Mesenchymal stem cell (in vitro differentiated cells and primary cell): Measurements from ENCODE around the gene ARHGAP42.
A peak's percentile ranks its signal among the peaks of the same experiment; 100 is the strongest.
"Not testable (repeated sequence)": the region's sequence is repeated elsewhere in the genome, so short reads cannot be mapped to it uniquely, and the experiment has no call there.

Experiments used
- DNase-seq: peaks from one replicate; pipeline ENCODE4 v3.0.0-alpha.2; 2013
- H2AFZ ChIP-seq: one replicate; pipeline ENCODE4 v1.6.1; 2013; ENCODE audit warnings: low read depth, mild to moderate bottlenecking, control low read depth, inconsistent platforms, low read length, moderate library complexity
- H2AK5ac ChIP-seq: 2 replicates; pipeline ENCODE4 v1.6.1; 2013; ENCODE audit warnings: low read length, moderate library complexity, mild to moderate bottlenecking, inconsistent platforms; ENCODE audit not compliant: severe bottlenecking
- H2BK120ac ChIP-seq: one replicate; pipeline ENCODE4 v1.6.1; 2013; ENCODE audit warnings: low read depth, mild to moderate bottlenecking, inconsistent platforms, low read length, moderate library complexity
- H2BK12ac ChIP-seq, 2 experiments: one replicate each; pipeline ENCODE4 v1.6.1; 2013; ENCODE audit warnings: inconsistent platforms in 2 of 2, low read length in 2 of 2, mild to moderate bottlenecking in 2 of 2, moderate library complexity in 2 of 2, control low read depth in 1 of 2
- H2BK15ac ChIP-seq: one replicate; pipeline ENCODE4 v1.6.1; 2013; ENCODE audit warnings: mild to moderate bottlenecking, low read depth, inconsistent platforms; ENCODE audit not compliant: poor library complexity, severe bottlenecking
- H2BK5ac ChIP-seq: 2 replicates; pipeline ENCODE4 v1.6.1; 2013; ENCODE audit warnings: low read depth, mild to moderate bottlenecking, low read length, control low read depth, inconsistent platforms; ENCODE audit not compliant: poor library complexity, severe bottlenecking
- H3K14ac ChIP-seq, 2 experiments: one replicate each; pipeline ENCODE4 v1.6.1; 2013; ENCODE audit warnings: inconsistent platforms in 2 of 2, low read length in 2 of 2, control low read depth in 1 of 2, mild to moderate bottlenecking in 1 of 2, moderate library complexity in 1 of 2
- H3K18ac ChIP-seq, 2 experiments: one replicate each; pipeline ENCODE4 v1.6.1; 2013; ENCODE audit warnings: inconsistent platforms in 2 of 2, low read length in 2 of 2, control low read depth in 1 of 2, low read depth in 1 of 2, mild to moderate bottlenecking in 1 of 2
- H3K23ac ChIP-seq, 2 experiments: one replicate each; pipeline ENCODE4 v1.6.1; 2013; ENCODE audit warnings: inconsistent platforms in 2 of 2, low read length in 2 of 2, mild to moderate bottlenecking in 2 of 2, moderate library complexity in 2 of 2, control low read depth in 1 of 2
- H3K27ac ChIP-seq: 2 replicates; pipeline ENCODE4 v1.5.1; 2013; ENCODE audit warnings: mild to moderate bottlenecking, moderate library complexity, low read length, control low read depth, inconsistent platforms; ENCODE audit not compliant: poor library complexity, severe bottlenecking
- H3K27me3 ChIP-seq, 2 experiments: 2 replicates each; pipeline versions ENCODE4 v1.6.1 to v1.7.0; 2013; ENCODE audit warnings: low read length in 2 of 2, mild to moderate bottlenecking in 2 of 2, moderate library complexity in 2 of 2, control low read depth in 1 of 2, inconsistent platforms in 1 of 2; ENCODE audit not compliant: control insufficient read depth in 1 of 2, insufficient read depth in 1 of 2
- H3K36me3 ChIP-seq, 2 experiments: 2 replicates each; pipeline versions ENCODE4 v1.6.1 to v1.7.0; 2013; ENCODE audit warnings: low read length in 2 of 2, control low read depth in 1 of 2, inconsistent platforms in 1 of 2, low read depth in 1 of 2, mild to moderate bottlenecking in 1 of 2; ENCODE audit not compliant: insufficient read depth in 2 of 2, control insufficient read depth in 1 of 2
- H3K4ac ChIP-seq, 2 experiments: one replicate each; pipeline ENCODE4 v1.6.1; 2013; ENCODE audit warnings: inconsistent platforms in 2 of 2, low read length in 2 of 2, mild to moderate bottlenecking in 2 of 2, moderate library complexity in 2 of 2, control low read depth in 1 of 2, low read depth in 1 of 2
- H3K4me1 ChIP-seq: 2 replicates; pipeline ENCODE4 v1.6.1; 2013; ENCODE audit warnings: low read depth, low read length, control low read depth; ENCODE audit not compliant: control insufficient read depth, insufficient read depth
- H3K4me2 ChIP-seq: 2 replicates; pipeline ENCODE4 v1.6.1; 2013; ENCODE audit warnings: low read length, mild to moderate bottlenecking, inconsistent platforms; ENCODE audit not compliant: poor library complexity, severe bottlenecking
- H3K4me3 ChIP-seq, 2 experiments: 2 replicates each; pipeline versions ENCODE4 v1.5.1 to v1.7.0; 2013; ENCODE audit warnings: low read length in 2 of 2, mild to moderate bottlenecking in 2 of 2, control low read depth in 1 of 2, low read depth in 1 of 2; ENCODE audit not compliant: insufficient read depth in 1 of 2
- H3K79me1 ChIP-seq: replicated peaks from 2 replicates; pipeline ENCODE4 v1.6.1; 2013; ENCODE audit warnings: mild to moderate bottlenecking, control low read depth, low read length, inconsistent platforms; ENCODE audit not compliant: poor library complexity, severe bottlenecking
- H3K9ac ChIP-seq: 2 replicates; pipeline ENCODE4 v1.7.0; 2013; ENCODE audit warnings: mild to moderate bottlenecking, low read length, moderate library complexity
- H3K9me3 ChIP-seq: 2 replicates; pipeline ENCODE4 v1.7.0; 2013; ENCODE audit warnings: mild to moderate bottlenecking, low read length; ENCODE audit not compliant: control insufficient read depth
- H4K8ac ChIP-seq: one replicate; pipeline ENCODE4 v1.6.1; 2013; ENCODE audit warnings: inconsistent platforms, mild to moderate bottlenecking, low read length, moderate library complexity
- H4K91ac ChIP-seq: one replicate; pipeline ENCODE4 v1.6.1; 2013; ENCODE audit warnings: mild to moderate bottlenecking, low read length, inconsistent platforms
- WGBS: methylation state at CpG from one replicate; pipeline ENCODE4 v1.1.7; 2013; ENCODE audit warnings: mixed read lengths; 5-methylcytosine and 5-hydroxymethylcytosine counted together

The ARHGAP42 gene

DNA sequence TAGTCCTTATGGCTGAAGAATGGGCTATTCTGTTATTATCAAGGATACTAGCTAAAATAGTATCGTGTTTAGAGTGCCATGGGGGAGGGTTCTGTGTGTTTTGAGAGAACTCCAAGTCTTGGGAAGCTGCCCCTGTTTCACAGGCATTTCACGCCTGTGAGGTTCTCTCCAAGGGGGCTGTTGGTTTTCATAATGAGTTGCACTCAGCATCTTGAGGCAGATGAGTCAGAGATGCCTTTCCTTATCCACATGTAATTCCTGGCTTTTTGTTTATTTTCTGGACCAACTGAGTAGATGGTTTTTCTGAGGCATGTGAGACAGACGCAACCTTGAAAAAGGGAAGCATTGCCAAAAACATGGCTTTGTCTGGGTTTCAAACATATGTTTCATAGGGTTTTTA, 203.7 kb downstream of the ARHGAP42 start:
- no peak overlapping the region for H2BK120ac ChIP-seq
- no peak overlapping the region for H4K8ac ChIP-seq
- H3K14ac ChIP-seq: no peak overlapping the region
- H3K9me3 ChIP-seq: no peaks in the 10 kb centered on the region
- H3K36me3 ChIP-seq: no peaks in the 10 kb centered on the region
- H2BK12ac ChIP-seq: no peak overlapping the region
- H3K4me2 ChIP-seq: no peak overlapping the region
- no peak overlapping the region for H3K23ac ChIP-seq
- no peak overlapping the region for H2BK15ac ChIP-seq
- H3K18ac ChIP-seq: no peak overlapping the region
- H3K4ac ChIP-seq: no peak overlapping the region
- DNase-seq: peak; percentile 90
- no peak overlapping the region for H4K91ac ChIP-seq
- no peak overlapping the region for H3K9ac ChIP-seq
- peaks cover 3% of the 10 kb centered on the region for H3K4me1 ChIP-seq
- H3K79me1 ChIP-seq: peaks cover 10% of the 10 kb centered on the region
- peak overlapping the region; percentile 85 for H3K27ac ChIP-seq
- no peaks in the 10 kb centered on the region for H3K27me3 ChIP-seq
- 0% methylated on average over 3 of the region's 3 CpGs for WGBS
- H2AFZ ChIP-seq: no peak overlapping the region
- no peak overlapping the region for H2AK5ac ChIP-seq
- peak overlapping the region; percentile 60 for H2BK5ac ChIP-seq
- no peak overlapping the region for H3K4me3 ChIP-seq

DNA sequence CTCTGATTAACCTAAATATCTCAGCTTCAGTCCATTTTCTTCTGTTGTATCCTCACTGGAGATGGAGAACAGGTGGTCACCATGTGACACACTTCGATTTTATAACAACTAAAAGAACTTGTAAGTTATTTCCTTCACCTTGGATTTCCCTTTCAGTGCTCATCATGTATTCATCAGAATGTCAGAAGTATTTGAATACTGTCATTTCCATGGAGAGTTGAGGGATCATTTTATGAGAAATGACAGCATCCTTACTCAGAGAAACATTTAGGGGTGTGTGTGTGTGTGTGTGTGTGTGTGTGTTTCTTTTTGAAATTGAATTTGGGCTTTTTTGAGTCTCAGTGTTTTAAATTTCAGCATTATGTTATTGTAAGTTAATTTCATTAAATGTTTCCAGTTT, 205.8 kb downstream of the ARHGAP42 start:
- no CpG with 5 or more reads among the region's 1 CpG for WGBS
- H3K14ac ChIP-seq: no peak overlapping the region

DNA sequence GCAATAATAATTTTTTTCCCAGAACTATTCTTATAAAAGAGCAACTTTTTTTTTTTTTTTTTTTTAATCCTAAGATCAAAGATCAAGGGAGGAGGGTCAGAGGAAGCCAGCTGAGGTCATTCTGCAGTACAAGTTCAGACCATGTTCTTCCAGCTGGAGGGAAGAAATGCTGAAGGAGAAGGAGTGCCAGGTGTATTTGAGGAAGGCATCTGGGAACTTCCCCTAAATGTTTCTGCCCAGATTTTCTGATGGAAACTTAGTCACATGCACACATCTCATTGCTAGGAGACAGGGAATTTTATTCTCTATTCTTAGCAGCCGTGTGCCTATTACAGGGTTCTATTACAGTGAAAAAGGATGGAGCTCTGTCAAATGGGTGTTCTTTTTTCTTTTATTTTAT, 208.4 kb downstream of the ARHGAP42 start:
- H4K91ac ChIP-seq: no peak overlapping the region
- no peak overlapping the region for H3K23ac ChIP-seq
- H2BK12ac ChIP-seq: no peak overlapping the region
- DNase-seq: no peak
- H3K4me1 ChIP-seq: no peaks in the 10 kb centered on the region
- H3K36me3 ChIP-seq: no peaks in the 10 kb centered on the region
- H3K4me3 ChIP-seq: no peak overlapping the region
- no peak overlapping the region for H2AFZ ChIP-seq
- no peak overlapping the region for H3K18ac ChIP-seq
- no peak overlapping the region for H3K9ac ChIP-seq
- WGBS: no CpG with 5 or more reads among the region's 1 CpG
- peaks cover 8% of the 10 kb centered on the region for H3K79me1 ChIP-seq
- H3K14ac ChIP-seq: no peak overlapping the region
- no peak overlapping the region for H3K4me2 ChIP-seq
- no peak overlapping the region for H3K27ac ChIP-seq
- H2AK5ac ChIP-seq: no peak overlapping the region
- no peak overlapping the region for H2BK120ac ChIP-seq
- no peak overlapping the region for H2BK15ac ChIP-seq
- no peaks in the 10 kb centered on the region for H3K9me3 ChIP-seq
- no peak overlapping the region for H2BK5ac ChIP-seq
- no peaks in the 10 kb centered on the region for H3K27me3 ChIP-seq
- no peak overlapping the region for H4K8ac ChIP-seq
- no peak overlapping the region for H3K4ac ChIP-seq

More for the DNA sequence above, 205.8 kb downstream of the ARHGAP42 start:
- Histone ChIP-seq H3K4me3 (no peak overlapping the region), H3K27me3 (no peaks in the 10 kb centered on the region), H3K4ac (no peak overlapping the region), H3K4me2 (no peak overlapping the region), H3K79me1 (peaks cover 10% of the 10 kb centered on the region), H2BK12ac (no peak overlapping the region), H3K4me1 (peaks cover 1% of the 10 kb centered on the region), H3K36me3 (no peaks in the 10 kb centered on the region), H2AK5ac (no peak overlapping the region), H2BK120ac (no peak overlapping the region), H3K9ac (no peak overlapping the region), H4K8ac (no peak overlapping the region), H3K9me3 (no peaks in the 10 kb centered on the region), H3K18ac (no peak overlapping the region), H3K23ac (no peak overlapping the region), H2BK15ac (no peak overlapping the region), H3K27ac (no peak overlapping the region), H2BK5ac (no peak overlapping the region), H2AFZ (no peak overlapping the region), H4K91ac (no peak overlapping the region)
- no peak for DNase-seq

DNA sequence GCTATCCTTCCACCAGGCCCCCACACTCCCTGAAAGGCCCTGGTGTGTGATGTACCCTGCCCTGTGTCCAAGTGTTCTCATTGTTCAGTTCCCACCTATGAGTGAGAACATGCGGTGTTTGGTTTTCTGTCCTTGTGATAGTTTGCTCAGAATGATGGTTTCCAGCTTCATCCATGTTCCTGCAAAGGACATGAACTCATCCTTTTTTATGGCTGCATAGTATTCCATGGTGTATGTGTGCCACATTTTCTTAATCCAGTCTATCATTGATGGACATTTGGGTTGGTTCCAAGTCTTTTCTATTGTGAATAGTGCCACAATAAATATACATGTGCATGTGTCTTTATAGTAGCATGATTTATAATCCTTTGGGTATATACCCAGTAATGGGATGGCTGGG, 208.9 kb downstream of the ARHGAP42 start:
- not testable (repeated sequence) for H3K14ac ChIP-seq, H2AK5ac ChIP-seq, H4K8ac ChIP-seq, H3K4me2 ChIP-seq, H3K27ac ChIP-seq, H2BK5ac ChIP-seq, H2BK12ac ChIP-seq, H3K79me1 ChIP-seq, H3K9me3 ChIP-seq, H3K9ac ChIP-seq, H2AFZ ChIP-seq, H3K36me3 ChIP-seq, H3K23ac ChIP-seq, DNase-seq, H4K91ac ChIP-seq, H3K4me3 ChIP-seq, H3K27me3 ChIP-seq, H3K18ac ChIP-seq, H3K4ac ChIP-seq, H3K4me1 ChIP-seq, H2BK15ac ChIP-seq, H2BK120ac ChIP-seq
- no CpG with 5 or more reads among the region's 1 CpG for WGBS
